ENCODE data around the gene PDE4D.

The PDE4D gene

GRCh38 chr5:59731809-59732208 lies 161.7 kb downstream of the PDE4D start:
- no peak for DNase-seq

- DNase-seq = no peak
Measured at GRCh38 chr5:59729820-59730219, 163.7 kb downstream of the PDE4D start.

- no peak for DNase-seq
Measured at GRCh38 chr5:59729357-59729756, 164.2 kb downstream of the PDE4D start.

- DNase-seq = no peak
Measured at GRCh38 chr5:59728356-59728755, 165.2 kb downstream of the PDE4D start.

GRCh38 chr5:59727186-59727585 lies 166.3 kb downstream of the PDE4D start:
- DNase-seq = no peak

- no peak for DNase-seq
Measured at GRCh38 chr5:59725392-59725767, 168.1 kb downstream of the PDE4D start.

GRCh38 chr5:59724482-59725391 lies 168.8 kb downstream of the PDE4D start:
- DNase-seq = no peak

GRCh38 chr5:59722874-59723273 lies 170.7 kb downstream of the PDE4D start:
- DNase-seq = no peak

- DNase-seq = no peak
Measured at GRCh38 chr5:59721741-59722140, 171.8 kb downstream of the PDE4D start.

- no peak for DNase-seq
Measured at GRCh38 chr5:59720063-59720462, 173.5 kb downstream of the PDE4D start.

- no peak for DNase-seq
Measured at GRCh38 chr5:59716966-59717500, 176.5 kb downstream of the PDE4D start.

GRCh38 chr5:59716029-59716428 lies 177.5 kb downstream of the PDE4D start:
- DNase-seq = no peak

- no peak for DNase-seq
Measured at GRCh38 chr5:59715228-59715627, 178.3 kb downstream of the PDE4D start.

- no peak for DNase-seq
Measured at GRCh38 chr5:59713498-59713844, 180.1 kb downstream of the PDE4D start.

GRCh38 chr5:59712836-59713497 lies 180.6 kb downstream of the PDE4D start:
- no peak for DNase-seq

GRCh38 chr5:59711310-59711709 lies 182.2 kb downstream of the PDE4D start:
- no peak for DNase-seq

- no peak for DNase-seq
Measured at GRCh38 chr5:59709846-59710245, 183.7 kb downstream of the PDE4D start.

- DNase-seq = no peak
Measured at GRCh38 chr5:59709346-59709821, 184.1 kb downstream of the PDE4D start.

GRCh38 chr5:59704936-59705335 lies 188.6 kb downstream of the PDE4D start:
- DNase-seq = no peak

- no peak for DNase-seq
Measured at GRCh38 chr5:59703789-59704188, 189.7 kb downstream of the PDE4D start.

- no peak for DNase-seq
Measured at GRCh38 chr5:59698207-59699178, 195.0 kb downstream of the PDE4D start.

GRCh38 chr5:59694411-59694810 lies 199.1 kb downstream of the PDE4D start:
- DNase-seq = no peak

Measured in 8988T (cell line).